GM18867 (cell line): ENCODE results near the gene RECK.

ENCODE experiments used
- ATAC-seq: cut with Tn5 transposase; IDR thresholded peaks from one replicate; pipeline ENCODE4 v1.9.1; 2021; ENCODE audit warnings: mild to moderate bottlenecking, moderate library complexity; ENCODE audit not compliant: unreplicated experiment

The RECK gene

GRCh38 chr9:36023260-36024048, 13.3 kb upstream of the RECK start:
- no peak for ATAC-seq

- no peak for ATAC-seq
These were observed 11.0 kb upstream of the RECK start for GRCh38 chr9:36025746-36026145.

GRCh38 chr9:36029202-36029601, 7.5 kb upstream of the RECK start:
- no peak for ATAC-seq

GRCh38 chr9:36029765-36030528, 6.8 kb upstream of the RECK start:
- no peak for ATAC-seq

- no peak for ATAC-seq
These were observed 5.8 kb upstream of the RECK start for GRCh38 chr9:36030871-36031270.

- no peak for ATAC-seq
These were observed 4.7 kb upstream of the RECK start for GRCh38 chr9:36031774-36032555.

- no peak for ATAC-seq
These were observed 2.9 kb upstream of the RECK start for GRCh38 chr9:36033788-36034187.

GRCh38 chr9:36034234-36034633, 2.5 kb upstream of the RECK start:
- no peak for ATAC-seq

GRCh38 chr9:36035006-36035405, 1.7 kb upstream of the RECK start:
- no peak for ATAC-seq

- no peak for ATAC-seq
These were observed 397 bp upstream of the RECK start for GRCh38 chr9:36036253-36036779.

GRCh38 chr9:36037549-36038122, 923 bp downstream of the RECK start:
- no peak for ATAC-seq

- no peak for ATAC-seq
These were observed 2.4 kb downstream of the RECK start for GRCh38 chr9:36039121-36039520.

- no peak for ATAC-seq
These were observed 3.0 kb downstream of the RECK start for GRCh38 chr9:36039696-36040095.

GRCh38 chr9:36040271-36040925, 3.7 kb downstream of the RECK start:
- no peak for ATAC-seq

GRCh38 chr9:36041506-36041905, 4.8 kb downstream of the RECK start:
- no peak for ATAC-seq

- ATAC-seq = no peak
These were observed 8.9 kb downstream of the RECK start for GRCh38 chr9:36045610-36046009.

GRCh38 chr9:36046923-36047322, 10.2 kb downstream of the RECK start:
- ATAC-seq = no peak

GRCh38 chr9:36049408-36049807, 12.7 kb downstream of the RECK start:
- no peak for ATAC-seq

- ATAC-seq = no peak
These were observed 13.8 kb downstream of the RECK start for GRCh38 chr9:36050476-36050875.

GRCh38 chr9:36051317-36051716, 14.6 kb downstream of the RECK start:
- no peak for ATAC-seq
